Stimulated activated CD4-positive, alpha-beta T cell treated with anti-CD3 and anti-CD28 coated beads, Interleukin-1b, Interleukin-23, amount 100 ng/mL, for 24 hours (primary cell): ENCODE data around the gene PPM1D.
"Not testable (repeated sequence)": the region's sequence is repeated elsewhere in the genome, so short reads cannot be mapped to it uniquely, and the experiment has no call there.

Source experiments
- DNase-seq, 4 experiments: peaks; one replicate each; pipeline ENCODE4 v3.0.0-alpha.2; 2020; ENCODE audit warnings: low read depth in 4 of 4, low spot score in 1 of 4

Gene PPM1D

DNA sequence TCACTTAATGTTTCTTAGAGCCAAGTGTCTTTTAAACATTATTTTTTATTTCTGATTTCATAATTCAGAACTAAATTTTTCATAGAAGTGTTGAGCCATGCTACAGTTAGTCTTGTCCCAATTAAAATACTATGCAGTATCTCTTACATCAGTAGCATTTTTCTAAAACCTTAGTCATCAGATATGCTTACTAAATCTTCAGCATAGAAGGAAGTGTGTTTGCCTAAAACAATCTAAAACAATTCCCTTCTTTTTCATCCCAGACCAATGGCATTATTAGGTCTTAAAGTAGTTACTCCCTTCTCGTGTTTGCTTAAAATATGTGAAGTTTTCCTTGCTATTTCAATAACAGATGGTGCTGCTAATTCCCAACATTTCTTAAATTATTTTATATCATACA lies 64.0 kb downstream of the PPM1D start:
- no peak for DNase-seq

DNA sequence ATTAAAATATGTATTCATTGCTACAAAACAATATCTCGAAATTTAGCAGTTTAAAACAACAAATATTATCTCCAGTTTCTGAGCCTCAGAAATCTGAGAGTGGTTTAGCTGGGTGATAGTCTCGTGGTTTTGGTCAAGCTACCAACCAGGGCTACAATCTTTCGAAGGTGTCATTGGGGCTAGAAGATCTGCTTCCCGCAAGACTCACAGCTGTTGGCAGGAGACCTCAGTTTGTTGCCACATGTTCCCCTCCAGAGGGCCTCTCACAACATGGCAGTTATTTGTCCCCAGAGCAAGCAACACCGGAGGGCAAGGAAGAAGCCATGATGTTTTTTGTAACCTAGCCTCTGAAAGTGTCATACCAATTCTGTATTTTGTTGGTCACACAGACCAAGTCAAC lies 65.6 kb downstream of the PPM1D start:
- no peak for DNase-seq

DNA sequence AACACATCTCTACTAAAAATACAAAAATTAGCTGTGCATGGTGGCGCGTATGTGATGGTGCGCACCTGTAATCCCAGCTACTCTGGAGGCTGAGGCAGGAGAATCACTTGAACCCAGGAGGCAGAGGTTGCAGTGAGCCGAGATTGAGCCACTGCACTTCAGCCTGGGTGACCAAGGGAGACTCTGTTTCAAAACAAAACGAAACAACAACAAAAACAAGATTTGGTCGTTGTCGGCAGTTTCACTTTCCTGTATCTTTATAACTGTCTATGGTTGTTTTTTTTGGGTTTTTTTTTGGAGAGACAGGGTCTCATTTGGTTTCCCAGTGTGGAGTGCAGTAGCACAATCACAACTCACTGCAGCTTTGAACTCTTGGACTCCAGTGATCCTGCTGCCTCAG lies 68.7 kb downstream of the PPM1D start:
- DNase-seq, result not testable (repeated sequence)

DNA sequence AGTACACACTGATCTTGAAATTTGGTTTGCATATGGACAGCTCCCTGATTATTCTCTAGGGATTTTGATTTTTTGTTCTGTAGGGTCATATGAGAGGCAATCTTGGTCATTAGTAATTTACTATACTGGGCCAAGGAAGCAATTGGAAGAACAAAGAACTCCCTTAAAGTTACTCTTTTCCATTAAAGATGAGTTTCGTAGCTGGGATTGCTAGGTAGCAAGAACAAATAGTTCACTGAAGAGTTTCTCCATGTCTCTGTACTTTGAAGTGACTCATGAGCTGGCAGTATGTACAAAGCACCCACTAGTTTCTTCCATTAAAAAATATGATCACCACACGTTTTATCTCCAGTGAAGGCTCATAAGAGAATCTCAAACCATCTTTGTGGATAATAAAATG lies 71.5 kb downstream of the PPM1D start:
- DNase-seq, result no peak

DNA sequence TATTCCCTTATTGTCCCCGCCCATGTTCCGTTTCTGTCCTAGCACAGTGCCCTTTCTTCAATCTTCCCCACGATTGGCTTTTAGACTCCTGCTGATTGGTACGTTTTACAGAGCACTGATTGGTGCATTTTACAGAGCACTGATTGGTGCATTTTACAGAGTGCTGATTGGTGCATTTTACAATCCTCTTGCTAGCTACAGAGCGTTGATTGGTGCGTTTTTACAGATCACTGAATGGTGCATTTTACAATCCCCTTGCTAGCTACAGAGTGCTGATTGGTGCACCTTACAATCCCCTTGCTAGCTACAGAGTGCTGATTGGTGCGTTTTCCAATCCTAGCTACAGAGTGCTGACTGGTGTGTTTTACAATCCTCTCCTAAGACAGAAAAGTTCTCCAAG lies 74.6 kb downstream of the PPM1D start:
- DNase-seq, result not testable (repeated sequence)

DNA sequence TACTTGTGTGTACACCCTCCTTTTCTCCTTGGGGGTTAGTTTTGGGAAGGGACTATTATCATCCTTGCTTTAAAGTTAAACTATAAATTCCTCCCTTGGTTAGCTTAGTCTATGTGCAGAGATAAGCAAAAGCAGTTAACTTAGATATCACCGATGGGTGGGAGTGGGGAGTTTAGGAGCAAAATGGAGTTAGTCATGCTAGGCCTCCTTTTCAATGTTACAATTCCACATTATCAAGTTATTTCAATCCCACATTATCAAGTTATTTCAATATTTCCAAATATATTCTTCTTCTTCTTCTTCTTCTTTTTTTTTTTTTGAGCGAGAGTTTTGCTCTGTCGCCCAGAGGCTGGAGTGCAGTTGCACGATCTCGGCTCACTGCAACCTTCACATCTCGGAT lies 76.0 kb downstream of the PPM1D start:
- DNase-seq, result no peak

DNA sequence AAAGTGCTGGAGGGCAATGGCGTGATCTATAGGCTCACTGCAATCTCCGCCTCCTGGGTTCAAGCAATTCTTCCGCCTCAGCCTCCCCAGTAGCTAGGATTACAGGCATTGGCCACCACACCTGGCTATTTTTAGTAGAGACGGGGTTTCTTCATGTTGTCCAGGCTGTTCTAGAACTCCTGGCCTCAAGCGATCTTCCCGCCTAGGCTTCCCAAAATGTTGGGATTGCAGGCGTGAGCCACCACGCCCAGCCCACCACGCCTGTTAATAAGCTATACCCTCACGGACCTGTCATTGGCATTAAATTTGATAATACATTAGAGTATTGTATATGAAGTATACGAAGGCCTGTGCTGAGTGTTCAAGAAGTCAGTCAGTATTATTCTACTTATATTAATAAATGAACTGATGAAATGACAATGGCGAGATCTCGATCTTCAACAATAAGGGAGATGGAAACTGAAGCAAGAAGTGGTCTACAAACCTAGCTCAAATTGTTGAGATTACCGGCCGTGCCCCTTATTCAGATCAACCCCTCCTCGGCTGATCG lies 76.8 kb downstream of the PPM1D start:
- DNase-seq, result no peak

DNA sequence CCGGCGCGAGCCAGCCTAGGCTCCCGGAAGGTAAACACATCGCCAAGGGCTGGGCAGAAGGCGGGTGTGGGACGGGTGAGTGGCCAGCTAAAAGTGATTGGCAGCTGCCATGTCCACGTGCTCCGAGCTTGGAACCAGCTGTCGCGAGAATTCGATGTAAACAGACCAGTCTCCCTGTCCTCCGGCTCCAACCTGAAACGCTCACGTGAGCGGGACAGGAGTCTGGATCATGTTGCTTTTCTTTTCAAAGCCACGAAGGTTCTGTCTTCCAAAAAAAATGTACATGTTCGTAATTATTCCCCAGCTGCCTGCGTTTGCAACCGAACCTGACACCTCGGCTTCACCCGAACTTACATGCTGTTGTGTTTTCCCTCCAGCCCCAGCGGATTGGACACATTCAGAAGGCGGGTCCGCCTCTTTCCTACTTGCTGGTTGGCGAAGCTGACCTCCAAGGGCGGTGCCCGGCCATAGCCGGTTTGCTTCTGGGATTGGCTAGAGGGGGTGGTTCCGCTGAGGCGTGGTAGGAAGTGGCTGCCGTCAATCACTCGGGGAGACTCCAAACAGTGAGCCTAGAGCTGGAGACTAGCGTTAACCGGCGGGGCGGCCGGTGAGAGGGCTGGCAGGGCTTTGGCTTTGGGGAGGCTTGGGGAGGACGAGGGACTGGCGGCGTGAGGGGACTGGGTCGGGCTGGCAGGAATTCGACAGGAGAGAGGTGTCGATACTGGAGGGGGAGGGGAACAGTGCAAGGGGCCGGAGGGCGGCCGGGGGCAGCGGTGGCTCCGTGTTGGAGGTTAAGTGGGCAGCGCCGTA lies 77.5 kb downstream of the PPM1D start, which contains the start of gene BCAS3:
TSS of gene BCAS3 (plus strand) at position 544 of the 810 bp plus-strand sequence.
- peak; percentile 87 to 95 (median 91) for DNase-seq

DNA sequence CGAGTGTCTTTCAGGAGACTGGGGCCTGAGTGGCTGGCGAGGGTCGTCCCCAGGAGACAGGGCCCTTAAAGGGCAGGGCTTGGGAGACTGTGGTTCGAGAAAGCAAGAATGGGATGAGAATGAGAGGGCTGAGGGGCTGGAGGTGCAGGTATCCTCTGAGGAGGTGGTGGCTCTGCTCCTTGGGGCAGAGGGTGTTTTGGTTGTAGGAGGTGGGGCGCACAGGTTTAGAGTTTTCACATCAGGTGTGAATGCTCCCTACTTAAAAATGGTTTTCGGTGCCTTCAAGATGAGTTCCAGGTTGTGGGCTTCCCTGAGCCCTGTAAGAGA lies 78.1 kb downstream of the PPM1D start:
- DNase-seq, result no peak

DNA sequence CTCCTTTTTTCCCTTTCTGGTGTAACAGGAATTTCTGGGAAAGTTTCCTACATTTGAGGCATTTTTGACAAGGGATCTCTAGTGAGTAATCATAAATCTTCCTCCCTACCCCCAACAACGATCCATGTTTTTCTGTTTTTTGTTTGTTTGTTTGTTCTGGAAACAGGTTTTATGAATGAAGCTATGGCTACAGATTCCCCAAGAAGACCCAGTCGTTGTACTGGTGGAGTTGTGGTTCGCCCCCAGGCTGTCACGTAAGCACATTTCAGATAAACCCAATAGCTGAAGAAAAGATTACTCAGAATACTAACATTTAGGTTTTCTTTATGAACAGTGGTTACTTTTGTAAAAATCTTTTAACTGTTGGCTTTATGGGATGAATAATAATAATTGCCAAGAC lies 79.3 kb downstream of the PPM1D start:
- no peak for DNase-seq

DNA sequence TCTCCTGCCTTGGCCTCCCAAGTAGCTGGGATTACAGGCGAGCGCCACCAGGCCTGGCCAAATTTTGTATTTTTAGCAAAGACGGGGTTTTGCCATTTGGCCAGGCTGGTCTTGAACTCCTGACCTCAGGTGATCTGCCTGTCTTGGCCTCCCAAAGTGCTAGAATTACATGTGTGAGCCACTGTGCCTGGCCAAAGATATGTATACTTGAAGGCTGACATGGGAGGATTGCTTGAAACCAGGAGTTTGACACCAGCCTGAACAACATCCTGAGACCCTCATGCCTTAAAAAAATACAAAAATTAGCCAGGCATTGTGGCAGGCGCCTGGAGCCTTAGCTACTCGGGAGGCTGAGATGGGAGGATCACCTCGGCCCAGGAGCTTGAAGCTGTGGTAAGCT lies 80.8 kb downstream of the PPM1D start:
- no peak for DNase-seq

DNA sequence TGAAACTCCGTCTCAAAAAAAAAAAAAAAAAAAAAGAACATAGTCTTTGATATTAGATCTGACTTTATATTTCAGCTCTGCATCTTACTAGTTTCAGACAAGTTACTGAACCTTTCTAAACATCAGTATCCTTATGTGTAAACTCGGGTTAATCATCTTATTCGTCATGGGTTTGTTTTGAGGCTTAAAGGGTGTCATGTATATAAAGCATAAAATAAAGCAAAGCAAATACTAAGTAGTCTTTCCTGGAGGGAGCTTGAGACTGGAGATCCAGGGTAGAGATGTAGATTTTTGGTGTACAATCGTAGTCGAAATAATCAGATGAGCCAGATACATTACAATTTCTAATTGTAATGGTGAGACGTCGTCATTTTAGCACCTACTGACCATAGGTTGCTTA lies 85.4 kb downstream of the PPM1D start:
- DNase-seq, result no peak

DNA sequence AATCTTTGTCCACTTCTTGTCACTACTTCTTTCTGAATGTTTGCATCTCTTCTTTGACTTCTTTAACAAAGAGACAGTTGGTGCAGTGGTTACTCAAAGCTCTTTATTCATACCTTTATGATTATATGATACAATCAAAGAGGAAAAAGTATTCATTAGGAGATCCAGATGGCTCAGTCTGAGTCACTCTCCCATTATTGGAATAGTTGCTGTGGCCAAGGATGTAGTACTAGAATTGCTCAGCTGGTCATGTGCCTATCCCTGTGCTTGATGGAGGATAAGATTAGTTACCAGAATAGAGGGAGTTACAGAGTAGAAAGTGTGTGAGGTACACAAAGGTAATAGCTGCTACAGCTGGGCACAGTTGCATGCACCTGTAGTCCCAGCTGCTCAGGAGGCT lies 96.0 kb downstream of the PPM1D start:
- DNase-seq, result no peak

DNA sequence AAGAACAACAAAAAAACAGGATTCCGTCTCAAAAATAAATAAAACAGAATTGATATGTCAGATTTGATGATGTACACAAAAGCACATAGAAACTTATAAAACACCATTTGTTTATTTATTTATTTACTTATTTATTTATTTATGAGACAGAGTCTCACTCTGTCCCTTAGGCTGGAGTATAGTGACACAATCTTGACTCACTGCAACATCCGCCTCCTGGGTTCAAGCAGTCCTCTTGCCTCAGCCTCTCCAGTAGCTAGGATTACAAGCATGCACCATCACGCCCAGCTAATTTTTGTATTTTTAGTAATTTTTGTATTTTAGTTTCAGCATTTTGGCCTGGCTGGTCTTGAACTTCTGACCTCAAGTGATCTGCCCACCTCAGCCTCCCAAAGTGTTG lies 99.1 kb downstream of the PPM1D start:
- no peak for DNase-seq

DNA sequence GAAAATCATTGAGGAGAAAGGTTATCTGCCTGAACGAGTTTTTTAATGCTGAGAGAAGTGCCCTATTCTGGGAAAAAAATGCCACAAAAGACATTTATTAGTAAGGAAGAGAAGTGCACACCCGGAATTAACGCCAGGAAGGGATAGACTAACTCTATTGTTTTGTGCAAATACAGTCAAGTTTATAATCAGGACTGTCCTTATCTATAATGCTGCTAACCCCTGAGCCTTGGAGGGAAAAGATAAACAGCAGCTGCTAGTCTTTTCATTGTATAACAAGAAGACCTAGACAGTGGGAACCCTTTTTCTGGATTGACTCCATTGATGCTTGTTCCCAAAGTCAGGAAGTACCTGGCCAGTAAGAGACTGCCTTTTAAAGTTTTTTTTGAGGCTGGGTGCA lies 104.2 kb downstream of the PPM1D start:
- DNase-seq, result no peak

DNA sequence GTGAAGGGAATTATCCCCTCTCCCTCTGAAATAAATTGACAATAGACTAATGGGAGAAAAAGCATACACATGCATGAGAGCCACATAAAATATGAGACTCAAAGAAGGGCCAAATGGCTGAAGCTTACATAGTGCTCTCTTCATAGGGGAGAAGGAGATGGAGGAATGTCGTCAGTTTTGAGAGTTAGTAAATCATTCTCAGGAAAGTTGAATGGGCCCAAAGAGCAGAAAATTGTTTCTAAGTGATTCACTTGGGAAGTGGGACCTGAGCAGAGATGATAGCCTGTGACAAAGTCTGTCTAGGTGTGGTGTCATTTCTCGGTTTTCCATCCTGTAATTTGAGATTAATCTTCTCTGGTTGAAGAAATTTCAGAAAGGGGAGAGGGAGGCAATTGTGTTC lies 112.7 kb downstream of the PPM1D start:
- no peak for DNase-seq

DNA sequence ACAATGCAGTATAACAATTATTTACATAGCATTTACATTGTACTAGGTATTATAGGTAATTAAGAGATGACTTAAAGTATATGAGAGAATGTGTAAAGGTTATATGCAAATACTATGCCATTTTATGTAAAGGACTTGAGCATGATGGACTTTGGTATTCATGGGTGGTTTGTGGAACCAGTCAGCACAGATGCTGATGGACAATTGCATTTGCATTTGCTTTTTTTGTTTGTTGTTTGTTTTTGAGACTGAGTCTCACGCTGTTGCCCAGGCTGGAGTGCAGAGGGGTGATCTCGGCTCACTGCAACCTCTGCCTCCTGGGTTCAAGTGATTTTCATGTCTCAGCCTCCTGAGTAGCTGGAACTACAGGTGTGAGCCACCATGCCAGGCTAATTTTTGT lies 113.6 kb downstream of the PPM1D start:
- no peak for DNase-seq
